GM23338 (cell line): ENCODE results near the gene C10orf71. TPM values are rescaled to one million over a fixed set of nuclear protein-coding genes. Genes with fewer than 3 reads are reported as not detected.

Experiments used
- ATAC-seq: fragments of 200-7000 bp; cut with Tn5 transposase; 3 replicates; pipeline ENCODE4 v1.9.1; 2020
- DNase-seq: peaks from one replicate; pipeline ENCODE4 v3.0.0-alpha.2; 2015; ENCODE audit warnings: low spot score
- H2AFZ ChIP-seq: fragments of 200-600 bp; sonication (generic); 2 replicates; pipeline ENCODE4 v1.8.0; 2016; ENCODE audit warnings: antibody characterized with exemption, mild to moderate bottlenecking, moderate library complexity
- H3F3A ChIP-seq: fragments of 200-600 bp; sonication (generic); replicated peaks from 2 replicates; pipeline ENCODE4 v1.8.0; 2017; ENCODE audit warnings: antibody characterized with exemption, mixed run types, low read depth
- H3K27ac ChIP-seq: fragments of 200-600 bp; sonication (generic); 2 replicates; pipeline ENCODE4 v1.6.1; 2016; ENCODE audit warnings: low read depth
- H3K27me3 ChIP-seq: fragments of 200-600 bp; sonication (generic); 2 replicates; pipeline ENCODE4 v1.8.0; 2016; ENCODE audit warnings: mild to moderate bottlenecking, mixed run types, moderate library complexity; ENCODE audit not compliant: insufficient read depth
- H3K36me3 ChIP-seq: fragments of 200-600 bp; sonication (generic); 2 replicates; pipeline ENCODE4 v1.8.0; 2016; ENCODE audit warnings: mild to moderate bottlenecking; ENCODE audit not compliant: insufficient read depth
- H3K4me1 ChIP-seq: fragments of 200-600 bp; sonication (generic); 2 replicates; pipeline ENCODE4 v1.8.0; 2016; ENCODE audit warnings: mild to moderate bottlenecking, moderate library complexity; ENCODE audit not compliant: insufficient read depth
- H3K4me2 ChIP-seq: fragments of 200-600 bp; sonication (generic); 2 replicates; pipeline ENCODE4 v1.7.1; 2017; ENCODE audit warnings: mixed run types
- H3K4me3 ChIP-seq: fragments of 200-600 bp; sonication (generic); 2 replicates; pipeline ENCODE4 v1.6.1; 2016; ENCODE audit warnings: mixed run types
- H3K79me2 ChIP-seq: fragments of 200-600 bp; sonication (generic); replicated peaks from 2 replicates; pipeline ENCODE4 v1.8.0; 2017; ENCODE audit warnings: mild to moderate bottlenecking; ENCODE audit not compliant: insufficient read depth
- H3K9me2 ChIP-seq: fragments of 200-600 bp; sonication (generic); 2 replicates; pipeline ENCODE4 v1.8.0; 2017; ENCODE audit not compliant: insufficient read depth
- H4K20me1 ChIP-seq: fragments of 200-600 bp; sonication (generic); replicated peaks from 2 replicates; pipeline ENCODE4 v1.8.0; 2017; ENCODE audit warnings: mild to moderate bottlenecking; ENCODE audit not compliant: insufficient read depth
- H3K27ac Mint-ChIP-seq: 2 replicates; pipeline ENCODE4 v1.8.0; 2020; ENCODE audit warnings: inconsistent platforms, mild to moderate bottlenecking, moderate library complexity, mixed read lengths
- H3K27me3 Mint-ChIP-seq: 3 replicates; pipeline ENCODE4 v1.8.0; 2022; ENCODE audit warnings: low read depth, mild to moderate bottlenecking, moderate library complexity, mixed read lengths, inconsistent platforms; ENCODE audit not compliant: insufficient read depth, poor library complexity
- H3K36me3 Mint-ChIP-seq: 3 replicates; pipeline ENCODE4 v1.8.0; 2021; ENCODE audit warnings: low read depth, mild to moderate bottlenecking, inconsistent platforms, moderate library complexity, mixed read lengths
- H3K4me1 Mint-ChIP-seq: 3 replicates; pipeline ENCODE4 v1.8.0; 2020; ENCODE audit warnings: mild to moderate bottlenecking, inconsistent platforms, mixed read lengths
- H3K4me3 Mint-ChIP-seq: 3 replicates; pipeline ENCODE4 v1.8.0; 2021; ENCODE audit warnings: moderate library complexity, mild to moderate bottlenecking, inconsistent platforms, mixed read lengths
- H3K9me3 Mint-ChIP-seq: 3 replicates; pipeline ENCODE4 v1.8.0; 2020; ENCODE audit warnings: moderate library complexity, mild to moderate bottlenecking, inconsistent platforms, mixed read lengths
- CREB1 ChIP-seq: fragments of 250-450 bp; sonication (Bioruptor Pico); IDR thresholded peaks from 2 replicates; pipeline ENCODE4 v1.5.0; 2020; ENCODE audit warnings: low read depth, mild to moderate bottlenecking, moderate library complexity
- EZH2 ChIP-seq: fragments of 200-600 bp; sonication (generic); IDR thresholded peaks from one replicate; pipeline ENCODE4 v1.8.0; 2017; ENCODE audit warnings: antibody characterized with exemption, mild to moderate bottlenecking, low read depth; ENCODE audit not compliant: unreplicated experiment
- EZH2phosphoT487 ChIP-seq: fragments of 200-600 bp; sonication (generic); IDR thresholded peaks from one replicate; pipeline ENCODE4 v1.8.1; 2018; ENCODE audit warnings: antibody characterized with exemption; ENCODE audit not compliant: unreplicated experiment
- JUNB ChIP-seq: IDR thresholded peaks from one replicate; pipeline ENCODE4 v1.6.1; 2016; ENCODE audit warnings: antibody characterized with exemption; ENCODE audit not compliant: unreplicated experiment
- STAT1 ChIP-seq: IDR thresholded peaks from one replicate; pipeline ENCODE4 v1.6.1; 2016; ENCODE audit warnings: antibody characterized with exemption; ENCODE audit not compliant: unreplicated experiment
- ZNF114 ChIP-seq: fragments of 250-450 bp; sonication (Bioruptor Pico); IDR thresholded peaks from 2 replicates; pipeline ENCODE4 v1.5.0; 2020; ENCODE audit warnings: mild to moderate bottlenecking, moderate library complexity
- polyA plus RNA-seq: library from polyadenylated mRNA; unstranded; fragments of >200 nt; fragmentation: Nextera tagmentation; extraction: Ambion mirVana; gene quantifications from 2 replicates; pipeline ENCODE4 v1.2.1, GENCODE V29; 2016
- total RNA-seq: library from RNA; depleted of rRNA; stranded (reverse); fragments of >200 nt; shearing (Covaris generic); gene quantifications from 2 replicates; pipeline ENCODE4 v1.2.3, GENCODE V29; 2014
- TF ChIP-seq, protein P1 (sequence below): fragments of 250-450 bp; sonication (Bioruptor Pico); IDR thresholded peaks from 2 replicates; pipeline ENCODE4 v1.5.0; 2020; ENCODE audit warnings: mild to moderate bottlenecking, moderate library complexity
- TF ChIP-seq, protein P2 (sequence below): IDR thresholded peaks from 2 replicates; pipeline ENCODE4 v1.6.1; 2016; ENCODE audit warnings: antibody characterized with exemption

C10orf71 gene
- total and polyA plus RNA-seq, 2 experiments from 2014 or later = not detected

DNA sequence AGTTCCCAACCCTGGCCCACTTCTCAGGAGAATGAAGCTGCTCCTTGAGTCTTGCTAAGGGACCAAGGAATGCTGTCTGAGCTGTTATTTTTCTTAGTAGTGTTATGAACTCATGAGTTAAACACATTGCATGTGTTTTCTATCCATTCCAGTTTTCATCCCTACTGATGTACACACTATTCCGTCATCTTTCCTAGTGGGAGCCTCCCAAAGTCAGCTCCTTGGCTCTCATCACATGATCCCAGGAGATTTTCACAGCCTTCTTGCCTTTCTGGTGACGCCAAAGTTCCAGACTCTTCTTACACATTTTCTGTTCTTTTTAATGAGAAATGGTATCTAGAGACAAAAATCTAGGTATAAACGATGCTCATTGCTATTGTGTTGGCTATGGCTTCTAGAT, 8.4 kb upstream of the C10orf71 start (continued):
- TF ChIP-seq, protein P1, sequence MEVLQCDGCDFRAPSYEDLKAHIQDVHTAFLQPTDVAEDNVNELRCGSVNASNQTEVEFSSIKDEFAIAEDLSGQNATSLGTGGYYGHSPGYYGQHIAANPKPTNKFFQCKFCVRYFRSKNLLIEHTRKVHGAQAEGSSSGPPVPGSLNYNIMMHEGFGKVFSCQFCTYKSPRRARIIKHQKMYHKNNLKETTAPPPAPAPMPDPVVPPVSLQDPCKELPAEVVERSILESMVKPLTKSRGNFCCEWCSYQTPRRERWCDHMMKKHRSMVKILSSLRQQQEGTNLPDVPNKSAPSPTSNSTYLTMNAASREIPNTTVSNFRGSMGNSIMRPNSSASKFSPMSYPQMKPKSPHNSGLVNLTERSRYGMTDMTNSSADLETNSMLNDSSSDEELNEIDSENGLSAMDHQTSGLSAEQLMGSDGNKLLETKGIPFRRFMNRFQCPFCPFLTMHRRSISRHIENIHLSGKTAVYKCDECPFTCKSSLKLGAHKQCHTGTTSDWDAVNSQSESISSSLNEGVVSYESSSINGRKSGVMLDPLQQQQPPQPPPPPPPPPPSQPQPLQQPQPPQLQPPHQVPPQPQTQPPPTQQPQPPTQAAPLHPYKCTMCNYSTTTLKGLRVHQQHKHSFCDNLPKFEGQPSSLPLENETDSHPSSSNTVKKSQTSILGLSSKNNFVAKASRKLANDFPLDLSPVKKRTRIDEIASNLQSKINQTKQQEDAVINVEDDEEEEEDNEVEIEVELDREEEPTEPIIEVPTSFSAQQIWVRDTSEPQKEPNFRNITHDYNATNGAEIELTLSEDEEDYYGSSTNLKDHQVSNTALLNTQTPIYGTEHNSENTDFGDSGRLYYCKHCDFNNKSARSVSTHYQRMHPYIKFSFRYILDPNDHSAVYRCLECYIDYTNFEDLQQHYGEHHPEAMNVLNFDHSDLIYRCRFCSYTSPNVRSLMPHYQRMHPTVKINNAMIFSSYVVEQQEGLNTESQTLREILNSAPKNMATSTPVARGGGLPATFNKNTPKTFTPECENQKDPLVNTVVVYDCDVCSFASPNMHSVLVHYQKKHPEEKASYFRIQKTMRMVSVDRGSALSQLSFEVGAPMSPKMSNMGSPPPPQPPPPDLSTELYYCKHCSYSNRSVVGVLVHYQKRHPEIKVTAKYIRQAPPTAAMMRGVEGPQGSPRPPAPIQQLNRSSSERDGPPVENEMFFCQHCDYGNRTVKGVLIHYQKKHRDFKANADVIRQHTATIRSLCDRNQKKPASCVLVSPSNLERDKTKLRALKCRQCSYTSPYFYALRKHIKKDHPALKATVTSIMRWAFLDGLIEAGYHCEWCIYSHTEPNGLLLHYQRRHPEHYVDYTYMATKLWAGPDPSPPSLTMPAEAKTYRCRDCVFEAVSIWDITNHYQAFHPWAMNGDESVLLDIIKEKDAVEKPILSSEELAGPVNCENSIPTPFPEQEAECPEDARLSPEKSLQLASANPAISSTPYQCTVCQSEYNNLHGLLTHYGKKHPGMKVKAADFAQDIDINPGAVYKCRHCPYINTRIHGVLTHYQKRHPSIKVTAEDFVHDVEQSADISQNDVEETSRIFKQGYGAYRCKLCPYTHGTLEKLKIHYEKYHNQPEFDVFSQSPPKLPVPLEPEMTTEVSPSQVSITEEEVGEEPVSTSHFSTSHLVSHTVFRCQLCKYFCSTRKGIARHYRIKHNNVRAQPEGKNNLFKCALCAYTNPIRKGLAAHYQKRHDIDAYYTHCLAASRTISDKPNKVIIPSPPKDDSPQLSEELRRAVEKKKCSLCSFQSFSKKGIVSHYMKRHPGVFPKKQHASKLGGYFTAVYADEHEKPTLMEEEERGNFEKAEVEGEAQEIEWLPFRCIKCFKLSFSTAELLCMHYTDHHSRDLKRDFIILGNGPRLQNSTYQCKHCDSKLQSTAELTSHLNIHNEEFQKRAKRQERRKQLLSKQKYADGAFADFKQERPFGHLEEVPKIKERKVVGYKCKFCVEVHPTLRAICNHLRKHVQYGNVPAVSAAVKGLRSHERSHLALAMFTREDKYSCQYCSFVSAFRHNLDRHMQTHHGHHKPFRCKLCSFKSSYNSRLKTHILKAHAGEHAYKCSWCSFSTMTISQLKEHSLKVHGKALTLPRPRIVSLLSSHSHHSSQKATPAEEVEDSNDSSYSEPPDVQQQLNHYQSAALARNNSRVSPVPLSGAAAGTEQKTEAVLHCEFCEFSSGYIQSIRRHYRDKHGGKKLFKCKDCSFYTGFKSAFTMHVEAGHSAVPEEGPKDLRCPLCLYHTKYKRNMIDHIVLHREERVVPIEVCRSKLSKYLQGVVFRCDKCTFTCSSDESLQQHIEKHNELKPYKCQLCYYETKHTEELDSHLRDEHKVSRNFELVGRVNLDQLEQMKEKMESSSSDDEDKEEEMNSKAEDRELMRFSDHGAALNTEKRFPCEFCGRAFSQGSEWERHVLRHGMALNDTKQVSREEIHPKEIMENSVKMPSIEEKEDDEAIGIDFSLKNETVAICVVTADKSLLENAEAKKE (CRISPR knock-in tag) = no peak
- TF ChIP-seq JUNB (no peak), ZNF114 (CRISPR knock-in tag) (no peak), EZH2phosphoT487 (no peak), STAT1 (no peak), EZH2 (no peak)
- TF ChIP-seq, protein P2, sequence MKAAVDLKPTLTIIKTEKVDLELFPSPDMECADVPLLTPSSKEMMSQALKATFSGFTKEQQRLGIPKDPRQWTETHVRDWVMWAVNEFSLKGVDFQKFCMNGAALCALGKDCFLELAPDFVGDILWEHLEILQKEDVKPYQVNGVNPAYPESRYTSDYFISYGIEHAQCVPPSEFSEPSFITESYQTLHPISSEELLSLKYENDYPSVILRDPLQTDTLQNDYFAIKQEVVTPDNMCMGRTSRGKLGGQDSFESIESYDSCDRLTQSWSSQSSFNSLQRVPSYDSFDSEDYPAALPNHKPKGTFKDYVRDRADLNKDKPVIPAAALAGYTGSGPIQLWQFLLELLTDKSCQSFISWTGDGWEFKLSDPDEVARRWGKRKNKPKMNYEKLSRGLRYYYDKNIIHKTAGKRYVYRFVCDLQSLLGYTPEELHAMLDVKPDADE = no peak

DNA sequence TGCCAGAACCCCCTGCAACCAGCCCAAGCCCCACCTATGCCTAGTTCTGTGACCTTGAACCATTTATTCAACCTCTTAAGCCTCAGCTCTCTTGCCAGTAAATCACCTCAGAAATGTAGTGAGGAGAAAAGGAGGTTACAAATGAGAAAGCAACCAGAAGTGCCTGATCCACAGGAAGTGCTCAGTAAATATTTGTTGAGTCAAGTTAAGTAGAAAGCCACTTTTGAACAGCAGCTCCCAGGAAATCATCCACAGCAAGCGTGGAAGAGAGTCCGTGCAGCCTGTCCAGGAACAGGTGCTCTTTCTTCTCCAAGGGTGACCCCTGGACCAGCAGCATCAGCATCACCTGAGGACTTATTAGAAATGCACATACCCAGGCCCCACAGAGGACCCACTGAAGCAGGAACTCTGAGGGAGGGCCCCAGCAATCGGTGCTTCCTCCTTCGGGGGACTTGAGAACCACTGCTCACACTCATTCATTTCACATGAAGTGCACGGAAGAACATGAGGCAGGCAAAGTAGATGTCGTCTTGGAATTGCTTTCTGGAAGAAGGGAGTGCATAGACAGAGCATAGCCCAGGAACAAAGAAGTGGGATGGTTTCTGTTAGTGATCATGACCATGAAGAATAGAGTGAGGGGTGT, 6.3 kb upstream of the C10orf71 start:
- Mint-ChIP-seq H3K36me3 (no peaks in the 10 kb centered on the region), H3K9me3 (no peaks in the 10 kb centered on the region), H3K27me3 (peaks cover 8% of the 10 kb centered on the region), H3K4me3 (no peak overlapping the region), H3K4me1 (peaks cover 8% of the 10 kb centered on the region), H3K27ac (no peak overlapping the region)
- H3K4me1 ChIP-seq = no peaks in the 10 kb centered on the region
- H3K27ac ChIP-seq = no peak overlapping the region
- no peaks in the 10 kb centered on the region for H3K36me3 ChIP-seq
- no peaks in the 10 kb centered on the region for H3K9me2 ChIP-seq
- no peak overlapping the region for H3K4me3 ChIP-seq
- DNase-seq = no peak
- ATAC-seq = no peak
- no peaks in the 10 kb centered on the region for H3K79me2 ChIP-seq
- no peak overlapping the region for H2AFZ ChIP-seq
- H3F3A ChIP-seq = no peaks in the 10 kb centered on the region
- no peaks in the 10 kb centered on the region for H4K20me1 ChIP-seq
- no peak overlapping the region for H3K4me2 ChIP-seq
- no peaks in the 10 kb centered on the region for H3K27me3 ChIP-seq
- TF ChIP-seq, protein P1 (CRISPR knock-in tag) = no peak
- no peak for TF ChIP-seq CREB1 (CRISPR knock-in tag)
- TF ChIP-seq JUNB = no peak
